ENCODE data around the gene ATP5ME.
"Not testable (repeated sequence)": the region's sequence is repeated elsewhere in the genome, so short reads cannot be mapped to it uniquely, and the experiment has no call there.

Gene ATP5ME

GRCh38 chr4:671769-672168 lies 2.3 kb downstream of the ATP5ME start:
- DNase-seq (ENCODE audit: low read depth in 1 of 2, low spot score in 1 of 2): no peak

- DNase-seq (ENCODE audit: low read depth in 1 of 2, low spot score in 1 of 2): not testable (repeated sequence)
Observed at GRCh38 chr4:669806-670559, 4.1 kb downstream of the ATP5ME start.

GRCh38 chr4:668219-668618 lies 5.9 kb downstream of the ATP5ME start:
- not testable (repeated sequence) for DNase-seq (ENCODE audit: low read depth in 1 of 2, low spot score in 1 of 2)

GRCh38 chr4:667545-667925 lies 6.5 kb downstream of the ATP5ME start:
- no peak for DNase-seq (ENCODE audit: low read depth in 1 of 2, low spot score in 1 of 2)

GRCh38 chr4:666822-667544 lies 7.1 kb downstream of the ATP5ME start:
- DNase-seq (ENCODE audit: low read depth in 1 of 2, low spot score in 1 of 2): no peak

- no peak for DNase-seq (ENCODE audit: low read depth in 1 of 2, low spot score in 1 of 2)
Observed at GRCh38 chr4:666436-666810, 7.7 kb downstream of the ATP5ME start.

GRCh38 chr4:665751-666435 lies 8.2 kb downstream of the ATP5ME start:
- no peak for DNase-seq (ENCODE audit: low read depth in 1 of 2, low spot score in 1 of 2)

GRCh38 chr4:665381-665750 lies 8.7 kb downstream of the ATP5ME start:
- DNase-seq (ENCODE audit: low read depth in 1 of 2, low spot score in 1 of 2): no peak

- no peak for DNase-seq (ENCODE audit: low read depth in 1 of 2, low spot score in 1 of 2)
Observed at GRCh38 chr4:664713-665231, 9.3 kb downstream of the ATP5ME start.

GRCh38 chr4:663438-664428 lies 10.3 kb downstream of the ATP5ME start:
- peak; percentile 53 to 65 for DNase-seq (ENCODE audit: low read depth in 1 of 2, low spot score in 1 of 2)

GRCh38 chr4:663046-663437 lies 11.0 kb downstream of the ATP5ME start:
- no peak for DNase-seq (ENCODE audit: low read depth in 1 of 2, low spot score in 1 of 2)

- DNase-seq (ENCODE audit: low read depth in 1 of 2, low spot score in 1 of 2): no peak
Observed at GRCh38 chr4:661881-662761, 12.0 kb downstream of the ATP5ME start.

GRCh38 chr4:661231-661630 lies 12.8 kb downstream of the ATP5ME start:
- DNase-seq (ENCODE audit: low read depth in 1 of 2, low spot score in 1 of 2): no peak

GRCh38 chr4:660401-660800 lies 13.7 kb downstream of the ATP5ME start:
- no peak for DNase-seq (ENCODE audit: low read depth in 1 of 2, low spot score in 1 of 2)

GRCh38 chr4:659851-660250 lies 14.2 kb downstream of the ATP5ME start:
- DNase-seq (ENCODE audit: low read depth in 1 of 2, low spot score in 1 of 2): no peak

GRCh38 chr4:658681-659667 lies 15.1 kb downstream of the ATP5ME start:
- no peak for DNase-seq (ENCODE audit: low read depth in 1 of 2, low spot score in 1 of 2)

- no peak for DNase-seq (ENCODE audit: low read depth in 1 of 2, low spot score in 1 of 2)
Observed at GRCh38 chr4:657834-658667, 16.0 kb downstream of the ATP5ME start.

GRCh38 chr4:657338-657833 lies 16.7 kb downstream of the ATP5ME start:
- DNase-seq (ENCODE audit: low read depth in 1 of 2, low spot score in 1 of 2): no peak

All from activated T-helper 1 cell treated with anti-CD3 and anti-CD28 coated beads, Interleukin-2, amount 50 U/mL, for 16 hours (primary cell).